ENCODE measurements around the gene PPP4C.

The PPP4C gene

DNA sequence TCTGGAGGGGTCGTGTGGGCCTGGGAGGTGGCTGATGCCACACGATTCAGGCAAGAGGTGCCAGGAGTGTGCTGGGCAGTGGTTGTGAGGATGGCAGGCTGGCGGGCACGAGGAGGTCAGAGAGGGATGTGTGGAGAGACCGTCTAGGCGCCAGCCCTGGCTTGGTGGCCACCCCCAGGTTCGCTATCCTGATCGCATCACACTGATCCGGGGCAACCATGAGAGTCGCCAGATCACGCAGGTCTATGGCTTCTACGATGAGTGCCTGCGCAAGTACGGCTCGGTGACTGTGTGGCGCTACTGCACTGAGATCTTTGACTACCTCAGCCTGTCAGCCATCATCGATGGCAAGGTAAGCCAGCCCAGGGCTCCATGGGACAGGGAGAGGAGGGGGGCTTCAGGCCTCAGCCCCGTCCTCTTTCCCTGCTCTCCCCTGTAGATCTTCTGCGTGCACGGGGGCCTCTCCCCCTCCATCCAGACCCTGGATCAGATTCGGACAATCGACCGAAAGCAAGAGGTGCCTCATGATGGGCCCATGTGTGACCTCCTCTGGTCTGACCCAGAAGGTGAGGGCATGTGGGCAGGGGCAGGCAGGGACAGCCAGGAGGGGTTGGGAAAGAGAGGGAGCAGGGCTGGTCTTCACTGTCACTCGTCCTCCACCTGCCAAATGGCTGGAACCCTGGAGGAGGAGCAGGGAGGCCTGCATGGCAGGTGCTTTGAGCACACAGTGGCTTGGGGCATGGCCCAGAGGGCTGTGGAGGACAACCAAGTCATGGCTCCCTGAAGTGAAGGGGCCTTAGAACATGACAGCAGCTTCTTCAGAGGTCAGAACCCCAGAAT, 7.6 kb downstream of the PPP4C start:
- FAIRE-seq: no peak

GRCh38 chr16:30084096-30084815, 8.5 kb downstream of the PPP4C start:
- no peak for FAIRE-seq

- FAIRE-seq: no peak
Observed at GRCh38 chr16:30084816-30085159, 9.0 kb downstream of the PPP4C start.

GRCh38 chr16:30085247-30085646, 9.5 kb downstream of the PPP4C start:
- no peak for FAIRE-seq

DNA sequence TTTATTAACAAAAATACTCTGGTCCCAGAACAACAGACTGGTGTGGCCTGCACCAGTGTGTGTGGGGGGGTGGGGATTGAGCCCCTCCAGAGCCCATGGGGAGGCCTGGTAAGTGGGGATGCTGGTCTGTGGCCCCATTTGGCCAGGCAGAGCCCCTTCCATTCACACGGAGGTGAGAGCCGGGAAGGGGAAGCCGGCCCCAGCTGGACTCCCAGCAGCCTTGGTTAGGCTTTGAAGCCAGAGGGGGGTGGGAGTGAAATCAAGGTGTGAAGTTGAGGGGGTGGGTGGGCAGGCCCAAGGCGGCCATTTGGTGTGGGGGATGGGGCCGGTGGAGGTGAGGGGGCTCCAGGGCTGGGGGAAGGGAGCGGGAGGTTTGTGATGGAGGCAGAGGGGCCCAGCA, 10.0 kb downstream of the PPP4C start:
- no peak for FAIRE-seq

GRCh38 chr16:30086291-30087140, 10.7 kb downstream of the PPP4C start:
- FAIRE-seq: no peak

GRCh38 chr16:30087181-30087898, 11.5 kb downstream of the PPP4C start:
- FAIRE-seq: no peak

DNA sequence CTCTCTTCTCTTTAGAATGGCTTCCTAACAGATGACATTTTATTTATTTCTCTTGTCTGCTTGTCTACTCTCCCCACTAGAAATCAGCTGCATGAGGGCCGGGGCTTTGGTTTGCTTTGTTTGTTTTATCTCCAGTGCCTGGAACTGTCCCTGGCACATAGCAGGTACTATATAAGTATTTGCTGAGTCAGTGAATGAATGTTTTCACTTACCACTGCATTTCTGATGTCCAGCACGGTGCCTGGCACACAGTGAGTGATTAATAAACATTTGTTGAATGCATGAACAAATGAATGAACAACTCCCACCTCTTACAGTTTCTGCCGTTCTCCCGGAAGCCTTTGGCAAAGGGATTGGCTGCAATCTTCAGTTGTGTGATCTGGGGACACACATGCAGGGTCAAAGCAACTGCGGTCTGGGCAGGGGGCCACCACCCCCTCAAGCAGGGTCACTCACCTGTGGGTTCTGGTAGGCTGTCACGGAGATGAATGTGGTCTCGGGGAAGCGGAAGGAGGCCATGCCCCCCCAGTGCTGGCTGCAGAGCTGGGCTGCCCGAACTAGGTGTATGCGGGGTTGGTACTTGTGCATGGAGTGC, 12.5 kb downstream of the PPP4C start:
- no peak for FAIRE-seq

GRCh38 chr16:30088832-30089624, 13.2 kb downstream of the PPP4C start:
- no peak for FAIRE-seq

GRCh38 chr16:30090610-30091331, 15.0 kb downstream of the PPP4C start:
- FAIRE-seq: no peak

DNA sequence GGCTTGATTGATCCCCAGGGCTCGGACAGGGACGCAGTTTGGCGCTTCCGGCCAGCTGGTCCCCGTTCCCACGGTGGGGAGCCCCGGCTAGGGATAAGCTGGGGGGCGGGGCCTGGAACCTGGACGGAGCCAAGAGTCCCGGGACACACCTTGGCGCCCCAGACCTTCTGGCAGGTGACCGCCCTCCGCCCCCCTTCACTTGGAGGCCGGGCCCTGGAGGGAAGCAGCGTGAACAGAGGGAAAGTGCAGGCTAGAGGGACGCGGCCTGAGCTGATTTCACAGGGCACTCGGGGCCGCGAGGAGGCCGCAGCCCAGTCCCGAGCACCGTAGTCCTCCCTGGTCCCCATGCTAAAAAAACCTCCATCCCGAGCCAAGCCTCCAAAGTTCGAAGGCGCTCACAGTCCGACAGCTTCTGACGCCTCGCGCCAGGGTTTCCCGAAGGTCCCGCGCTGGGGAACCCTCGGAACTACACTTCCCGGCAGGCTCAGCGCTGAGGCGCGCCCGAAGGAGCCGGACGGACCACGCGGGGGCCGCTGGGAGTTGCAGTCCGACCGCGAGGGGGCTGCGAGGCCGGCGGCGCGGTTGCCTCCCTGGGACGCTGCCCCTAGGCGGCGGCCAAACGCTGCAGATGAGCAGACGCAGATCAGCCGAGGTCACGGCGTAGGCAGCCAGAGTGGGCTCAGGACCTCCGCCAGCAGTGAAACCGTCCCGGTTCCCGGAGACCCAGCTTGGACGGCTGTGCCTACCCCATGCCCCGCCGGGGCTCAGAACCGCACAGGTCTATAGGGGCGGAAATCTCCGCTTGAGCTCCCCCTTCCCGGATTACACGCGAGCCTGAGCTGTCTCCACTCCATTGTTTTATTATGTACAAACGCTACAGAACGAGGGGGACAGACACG, 15.9 kb downstream of the PPP4C start, which contains the start of gene TBX6:
Gene TBX6 (minus strand): TSS at position 451 of the 899 bp plus-strand sequence. CDS start 731 bp downstream, outside the sequence.
- no peak for FAIRE-seq

DNA sequence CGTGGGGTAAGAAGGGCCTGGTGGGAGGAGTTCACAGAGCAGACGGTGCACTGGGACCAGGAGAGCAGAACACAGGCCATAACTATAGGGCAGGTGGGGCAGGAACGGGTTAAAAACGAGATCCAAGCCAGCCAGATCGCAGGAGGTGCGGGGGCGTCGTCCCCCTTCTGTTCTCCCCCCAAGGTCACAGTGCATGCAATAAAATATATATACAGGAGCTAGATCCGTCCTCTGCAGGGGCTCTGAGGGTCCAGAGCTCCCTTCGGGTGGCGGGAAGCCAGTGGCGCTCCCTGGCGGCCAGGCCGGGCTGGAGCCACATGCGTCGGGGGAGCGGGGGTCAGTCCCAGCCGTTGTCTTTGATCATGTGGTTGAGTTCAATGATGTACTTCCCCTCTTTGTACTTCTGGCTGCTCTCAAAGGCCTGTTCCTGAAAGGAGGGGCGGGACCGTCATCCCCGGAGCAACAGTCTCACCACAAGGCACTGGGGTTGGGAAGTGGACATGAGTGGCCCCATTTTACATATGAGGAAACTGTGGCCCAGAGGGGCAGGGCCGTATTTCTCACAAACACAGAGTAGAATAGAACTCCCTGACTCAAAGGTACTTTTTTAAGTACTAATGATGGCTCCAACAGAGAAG, 16.7 kb downstream of the PPP4C start:
- FAIRE-seq: no peak

DNA sequence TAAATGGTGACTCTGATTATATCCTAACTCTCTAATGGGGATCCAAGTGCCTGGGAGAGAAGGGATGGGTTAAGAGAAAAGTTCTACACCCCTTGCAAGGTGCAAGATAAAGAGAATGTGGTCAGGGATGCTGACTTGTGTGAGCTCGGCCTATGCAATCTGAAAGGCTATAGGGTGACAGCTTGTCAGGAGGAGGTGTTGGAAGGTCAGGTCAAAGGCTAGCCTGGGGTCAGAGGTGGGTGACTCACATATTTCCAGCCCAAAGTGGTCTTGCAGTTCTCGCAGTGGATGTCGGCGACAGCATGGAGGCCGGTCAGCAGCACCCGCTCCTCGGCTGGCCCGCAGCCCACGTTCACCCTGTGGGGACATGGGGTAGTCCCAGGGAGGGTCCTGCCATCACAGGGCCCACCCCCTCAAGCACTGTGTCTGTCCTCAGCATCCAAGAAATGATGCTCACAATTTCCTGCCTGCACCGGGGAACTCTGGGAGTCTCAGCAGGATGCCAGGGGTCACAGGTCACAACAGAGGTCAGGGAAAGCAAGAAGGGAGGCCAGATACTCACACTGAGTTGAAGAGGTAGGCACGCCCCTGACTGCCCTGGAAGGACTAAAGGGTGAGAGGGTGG, 18.9 kb downstream of the PPP4C start:
- no peak for FAIRE-seq

DNA sequence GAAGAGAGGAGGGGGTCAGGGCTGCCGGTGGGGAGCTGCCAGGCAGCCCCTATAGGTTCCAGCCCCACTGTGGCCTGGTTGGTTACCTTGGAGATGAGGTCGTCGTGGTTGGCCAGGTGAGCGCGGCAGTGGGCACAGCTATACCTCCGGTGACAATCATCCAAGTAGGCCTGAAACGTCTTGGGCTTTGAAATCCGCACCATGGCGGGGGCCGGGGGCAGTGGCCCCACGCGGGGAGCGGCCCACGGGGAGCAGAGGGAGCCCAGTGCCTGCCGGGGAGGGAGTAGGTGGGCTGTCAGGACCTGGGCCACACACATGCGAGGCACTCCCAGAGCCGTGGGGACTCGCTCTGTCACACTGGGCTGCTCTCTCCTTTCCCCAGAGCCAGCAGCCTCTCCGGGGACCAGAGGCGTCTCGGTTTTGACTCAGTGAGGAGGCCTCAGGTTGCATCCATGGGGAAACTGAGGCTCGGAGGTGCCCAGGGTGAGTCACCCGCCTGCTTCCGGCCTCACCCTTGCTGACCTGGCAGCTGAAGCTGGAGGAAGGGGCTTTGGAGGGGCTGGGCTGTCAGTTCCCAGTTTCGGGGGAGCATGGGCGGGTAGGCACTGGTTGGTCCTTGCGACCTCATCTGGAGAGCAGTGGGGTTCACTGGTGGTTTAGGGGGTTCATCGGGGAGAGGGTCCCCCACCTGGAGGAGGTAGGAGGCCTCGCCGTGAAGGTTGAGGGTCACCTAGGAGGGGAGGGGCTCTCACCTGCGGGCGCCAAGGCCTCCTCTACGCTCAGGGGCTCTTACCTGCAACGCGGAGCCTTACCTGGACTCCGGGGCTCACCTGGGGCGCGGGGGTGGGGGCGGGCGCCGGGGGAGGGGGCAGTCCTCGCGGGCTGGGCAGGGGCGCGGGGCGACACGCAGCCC, 19.6 kb downstream of the PPP4C start:
- no peak for FAIRE-seq

DNA sequence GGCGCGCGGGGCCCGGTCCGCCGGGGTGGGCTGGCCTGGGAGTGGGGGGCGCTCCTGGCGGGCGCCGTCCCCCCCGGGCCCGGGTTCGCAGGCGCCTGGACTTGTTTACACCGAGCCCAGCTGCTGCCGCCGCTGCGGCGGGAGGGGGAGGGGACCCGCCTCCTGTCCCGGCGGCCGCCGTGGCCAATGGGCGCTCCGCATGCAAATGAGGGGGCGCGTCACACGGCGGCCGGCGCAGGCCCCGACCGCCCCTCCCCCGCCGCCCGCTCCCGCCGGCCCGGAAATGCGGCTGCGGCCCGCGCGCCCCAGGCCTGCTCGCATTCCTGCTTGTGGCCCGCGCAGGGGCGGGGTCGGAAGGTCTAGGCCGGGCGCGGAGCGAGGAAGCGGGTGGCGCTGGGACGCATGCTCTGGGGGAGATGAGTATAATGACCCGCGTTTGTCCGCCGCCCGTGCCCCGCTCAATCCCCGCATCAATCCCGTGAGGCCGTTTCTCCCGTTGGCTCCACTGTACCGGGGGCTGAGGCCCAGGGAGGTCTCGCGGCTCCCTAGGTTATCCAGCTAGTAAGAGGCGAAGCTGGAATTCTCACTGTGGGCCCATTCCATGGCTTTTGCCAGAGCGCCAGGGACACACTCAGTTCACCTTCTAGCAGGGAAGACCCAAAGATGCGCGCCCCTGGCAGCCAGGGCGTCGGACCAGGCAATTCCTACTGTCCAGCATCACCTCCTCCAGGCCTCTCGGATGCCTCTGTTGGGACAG, 20.5 kb downstream of the PPP4C start, which contains the start of gene YPEL3:
Gene YPEL3 (minus strand): TSS at position 109 of the 757 bp plus-strand sequence. CDS start 731 bp downstream, outside the sequence.
- FAIRE-seq: no peak

DNA sequence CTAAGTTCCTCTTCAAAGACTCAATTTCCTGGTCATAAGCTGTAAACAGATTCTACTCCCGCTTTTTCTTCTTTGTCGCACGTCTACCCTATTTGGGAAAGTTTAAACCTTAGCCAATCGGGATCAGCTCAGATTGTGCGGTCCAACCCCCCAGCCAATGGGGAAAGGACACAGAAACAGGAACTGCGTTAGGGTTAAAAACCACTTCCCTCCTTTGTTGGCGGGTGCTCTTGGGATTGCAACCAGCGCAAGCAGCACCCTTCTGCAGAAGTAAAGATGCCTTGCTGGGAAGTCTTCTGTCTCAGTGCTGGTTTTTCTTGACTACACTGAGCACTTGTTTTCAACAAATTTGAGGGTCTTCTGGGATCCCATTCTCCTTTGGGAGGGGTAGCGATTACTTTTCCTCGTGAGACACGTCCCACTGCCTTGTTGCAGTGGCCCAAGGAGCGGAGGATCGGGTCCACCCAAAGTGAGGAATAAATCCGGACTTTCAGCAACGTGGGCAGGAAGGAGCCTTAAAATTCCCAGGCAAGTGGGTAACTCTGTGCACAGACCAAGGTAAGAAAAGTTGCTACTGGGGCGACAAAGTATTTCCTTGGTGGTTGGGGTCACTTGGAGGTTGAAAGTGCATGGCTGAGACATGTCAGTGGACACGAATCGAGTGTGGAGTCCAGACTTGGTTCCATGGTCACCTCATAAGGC, 21.2 kb downstream of the PPP4C start:
- no peak for FAIRE-seq

Measured in TTC549 (cell line).